ENCODE data around the gene BMP7.
"Not testable (repeated sequence)": the region's sequence is repeated elsewhere in the genome, so short reads cannot be mapped to it uniquely, and the experiment has no call there.

The BMP7 gene

DNA sequence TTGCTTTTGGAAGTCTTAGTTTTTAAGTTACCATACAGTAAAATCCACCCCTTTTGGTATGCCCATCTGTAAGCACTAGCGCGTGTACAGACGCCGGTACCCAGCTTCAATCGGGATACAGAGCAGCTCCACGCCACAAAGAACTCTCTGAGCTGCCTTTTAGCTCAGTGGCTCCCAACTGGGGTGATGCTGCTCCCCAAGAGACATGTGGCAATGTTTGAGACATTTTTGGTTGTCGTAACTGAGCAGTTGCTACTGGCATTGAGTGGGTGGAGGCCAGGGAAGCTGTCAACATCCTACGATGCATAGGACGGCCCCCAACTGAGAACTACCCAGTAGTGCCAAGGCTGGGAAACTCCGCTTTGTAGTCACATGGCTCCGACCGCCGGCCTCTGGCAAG, 73.3 kb downstream of the BMP7 start:
- no peak for DNase-seq (ENCODE audit: low spot score)
- TF ChIP-seq, protein P1, sequence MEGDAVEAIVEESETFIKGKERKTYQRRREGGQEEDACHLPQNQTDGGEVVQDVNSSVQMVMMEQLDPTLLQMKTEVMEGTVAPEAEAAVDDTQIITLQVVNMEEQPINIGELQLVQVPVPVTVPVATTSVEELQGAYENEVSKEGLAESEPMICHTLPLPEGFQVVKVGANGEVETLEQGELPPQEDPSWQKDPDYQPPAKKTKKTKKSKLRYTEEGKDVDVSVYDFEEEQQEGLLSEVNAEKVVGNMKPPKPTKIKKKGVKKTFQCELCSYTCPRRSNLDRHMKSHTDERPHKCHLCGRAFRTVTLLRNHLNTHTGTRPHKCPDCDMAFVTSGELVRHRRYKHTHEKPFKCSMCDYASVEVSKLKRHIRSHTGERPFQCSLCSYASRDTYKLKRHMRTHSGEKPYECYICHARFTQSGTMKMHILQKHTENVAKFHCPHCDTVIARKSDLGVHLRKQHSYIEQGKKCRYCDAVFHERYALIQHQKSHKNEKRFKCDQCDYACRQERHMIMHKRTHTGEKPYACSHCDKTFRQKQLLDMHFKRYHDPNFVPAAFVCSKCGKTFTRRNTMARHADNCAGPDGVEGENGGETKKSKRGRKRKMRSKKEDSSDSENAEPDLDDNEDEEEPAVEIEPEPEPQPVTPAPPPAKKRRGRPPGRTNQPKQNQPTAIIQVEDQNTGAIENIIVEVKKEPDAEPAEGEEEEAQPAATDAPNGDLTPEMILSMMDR (IDR thresholded peaks at IDR 0.05; ENCODE audit: extremely low read depth, missing control alignments), result no peak

DNA sequence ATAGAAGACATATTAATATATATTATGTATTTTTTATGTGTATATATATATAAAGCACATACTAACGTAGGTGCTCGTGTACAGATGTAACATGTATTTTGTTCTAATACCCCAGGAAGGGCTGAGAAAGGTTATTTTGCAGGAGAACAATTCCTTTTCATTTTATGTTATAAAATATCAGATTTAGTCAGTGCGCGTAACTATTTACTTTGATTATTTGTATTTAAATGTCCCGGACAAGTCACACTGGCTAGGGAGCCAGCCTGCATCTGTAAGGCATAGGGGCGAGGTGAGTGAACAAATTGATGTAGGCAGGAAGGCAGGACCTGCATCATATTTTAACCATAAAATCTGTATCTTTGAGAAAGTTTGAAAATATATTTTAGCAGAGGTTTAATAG, 74.1 kb downstream of the BMP7 start:
- DNase-seq (ENCODE audit: low spot score), result no peak
- TF ChIP-seq, protein P1 (IDR thresholded peaks at IDR 0.05; ENCODE audit: extremely low read depth, missing control alignments), result no peak

DNA sequence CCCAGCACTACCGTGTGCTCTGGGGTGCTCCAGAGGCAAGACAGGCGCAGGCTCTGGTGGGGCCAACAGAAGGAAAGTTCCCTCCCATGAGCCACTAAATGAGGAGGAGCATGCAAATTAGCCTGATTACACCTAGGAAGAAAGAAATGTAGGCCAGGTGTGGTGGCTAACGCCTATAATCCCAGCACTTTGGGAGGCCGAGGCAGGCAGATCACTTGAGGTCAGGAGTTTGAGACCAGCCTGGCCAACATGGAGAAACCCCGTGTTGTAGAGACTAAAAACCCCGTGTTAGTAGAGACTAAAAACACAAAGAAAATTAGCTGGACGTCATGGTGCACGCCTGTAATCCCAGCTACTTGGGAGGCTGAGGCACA, 75.2 kb downstream of the BMP7 start:
- not testable (repeated sequence) for DNase-seq (ENCODE audit: low spot score)

DNA sequence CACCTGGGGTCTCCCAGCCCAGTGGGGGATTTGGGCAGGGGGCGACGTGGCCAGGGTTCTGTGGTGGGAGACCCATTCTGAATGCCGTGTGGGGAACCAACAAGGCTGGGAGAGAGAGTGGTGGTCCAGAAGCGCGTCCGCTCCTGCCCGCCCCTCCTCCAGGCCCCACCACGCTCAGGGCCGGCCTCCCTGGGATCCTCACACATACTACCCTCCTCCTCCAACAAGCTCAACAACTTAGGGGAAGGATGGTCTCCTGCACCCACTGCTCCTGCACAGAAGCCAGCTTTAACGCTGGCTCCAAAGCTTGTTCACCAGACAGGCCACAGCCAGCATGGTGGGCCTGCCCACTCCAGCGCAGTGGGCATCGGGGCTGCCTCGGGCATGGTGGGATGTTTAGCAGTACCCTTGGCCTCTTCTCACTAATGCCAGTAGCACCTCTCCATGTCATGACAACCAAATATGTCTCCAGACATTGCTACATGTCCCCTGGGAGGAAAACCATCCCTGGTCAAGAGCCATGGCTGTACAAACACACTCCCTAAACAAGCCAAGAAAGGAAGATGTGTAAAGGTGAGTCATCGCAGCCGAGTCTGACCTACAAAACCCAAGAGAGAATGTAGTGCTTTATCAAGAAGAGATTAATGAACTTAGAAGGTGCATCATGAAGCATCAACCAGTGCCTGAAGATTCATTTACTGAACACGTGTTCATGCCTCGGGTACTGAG, 75.7 kb downstream of the BMP7 start:
- TF ChIP-seq, protein P1 (IDR thresholded peaks at IDR 0.05; ENCODE audit: extremely low read depth, missing control alignments), result no peak
- no peak for DNase-seq (ENCODE audit: low spot score)

DNA sequence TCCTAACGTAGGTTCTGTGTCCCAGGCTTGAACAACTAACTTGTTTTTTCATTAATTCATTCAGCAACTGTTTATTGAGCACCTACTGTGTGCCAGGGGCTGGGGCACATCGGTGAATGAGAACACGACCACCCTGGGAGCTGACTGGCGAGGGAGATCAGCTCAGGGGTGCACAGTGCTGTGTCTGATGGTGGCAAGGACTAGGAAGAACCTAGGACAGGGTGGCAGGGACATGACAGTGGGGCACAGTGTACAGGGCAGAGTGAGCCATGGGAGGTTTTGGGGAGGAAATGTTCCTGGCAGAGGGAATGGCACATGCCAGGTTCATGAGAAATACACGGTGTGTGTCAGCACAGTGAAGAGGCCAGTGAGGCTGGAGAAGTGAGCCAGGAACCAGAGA, 76.7 kb downstream of the BMP7 start:
- TF ChIP-seq, protein P1 (IDR thresholded peaks at IDR 0.05; ENCODE audit: extremely low read depth, missing control alignments), result no peak

DNA sequence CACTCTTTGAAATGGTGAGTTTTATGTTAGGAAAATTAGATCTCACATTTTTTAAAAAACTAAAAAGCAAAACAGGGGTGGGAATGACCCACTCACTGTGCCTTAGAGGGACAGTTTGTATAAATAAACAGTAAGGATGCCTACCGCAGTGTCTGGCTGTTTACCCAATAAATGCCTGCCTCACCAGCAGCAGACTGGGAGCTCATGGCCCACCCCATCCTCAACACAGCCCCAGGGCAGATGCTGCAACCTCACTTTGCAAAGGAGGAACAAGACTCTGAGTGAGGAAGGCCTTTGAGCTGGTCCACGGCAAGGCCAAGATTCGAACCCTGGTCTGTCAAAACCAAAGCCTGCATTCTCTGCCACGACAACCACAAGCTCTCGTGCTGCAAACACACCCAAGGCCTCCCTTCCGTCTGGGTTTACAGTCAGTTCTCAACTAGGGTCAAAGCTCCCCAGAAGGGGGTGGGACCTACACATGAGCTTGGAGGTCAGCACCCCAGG, 77.8 kb downstream of the BMP7 start:
- TF ChIP-seq, protein P1 (IDR thresholded peaks at IDR 0.05; ENCODE audit: extremely low read depth, missing control alignments), result no peak
- DNase-seq (ENCODE audit: low spot score), result no peak

More for the DNA sequence above, 76.7 kb downstream of the BMP7 start:
- DNase-seq (ENCODE audit: low spot score), result no peak

DNA sequence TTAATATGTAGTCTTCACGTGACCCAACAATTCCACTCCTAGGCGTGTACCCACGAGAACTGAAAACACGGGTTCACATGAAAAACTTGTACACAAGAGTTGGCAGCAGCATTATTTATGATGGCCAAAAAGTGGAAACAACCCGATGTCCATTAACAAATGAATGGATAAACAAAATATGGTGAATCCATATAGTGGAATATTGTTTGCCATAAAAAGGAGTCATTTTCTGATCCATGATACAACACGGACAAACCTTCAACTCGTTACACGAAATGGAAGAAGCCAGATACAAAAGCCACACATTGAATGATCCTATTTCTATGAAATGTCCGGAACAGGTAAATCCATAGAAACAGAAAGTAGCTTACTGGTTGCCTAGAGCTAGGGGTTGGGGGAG, 78.4 kb downstream of the BMP7 start:
- TF ChIP-seq, protein P1 (IDR thresholded peaks at IDR 0.05; ENCODE audit: extremely low read depth, missing control alignments), result no peak
- no peak for DNase-seq (ENCODE audit: low spot score)

DNA sequence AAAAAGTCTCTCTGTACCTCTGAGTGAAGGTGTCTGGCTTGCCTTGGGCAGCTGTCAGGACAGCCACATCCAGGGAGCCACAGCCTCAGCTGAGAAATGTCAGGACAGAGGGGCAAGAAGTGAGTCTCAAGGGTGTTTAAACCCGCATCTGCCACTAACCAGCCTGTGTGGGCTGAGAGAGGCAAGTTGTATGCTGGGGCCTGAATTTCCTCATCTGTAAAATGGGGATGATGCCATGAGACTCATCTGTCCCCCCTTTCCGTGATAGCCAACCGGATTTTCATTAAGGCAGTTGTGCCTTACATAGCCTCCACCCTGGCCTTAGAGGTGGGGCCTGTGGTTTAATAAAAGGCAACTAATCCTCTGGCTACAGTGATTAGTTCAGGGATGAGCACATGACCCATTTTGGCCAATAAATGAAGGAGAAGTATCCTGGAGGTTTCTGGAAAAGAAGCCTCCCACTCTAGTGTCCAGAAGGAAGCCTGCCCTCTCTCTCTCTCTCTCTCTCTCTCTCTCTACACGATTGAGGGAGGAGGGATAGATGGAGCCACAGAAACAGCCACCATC, 79.3 kb downstream of the BMP7 start:
- no peak for DNase-seq (ENCODE audit: low spot score)
- TF ChIP-seq, protein P1 (IDR thresholded peaks at IDR 0.05; ENCODE audit: extremely low read depth, missing control alignments), result no peak

Data from GM20000 (cell line).